GM23338 (cell line): ENCODE data around the gene CRKL. TPM values are rescaled to one million over a fixed set of nuclear protein-coding genes. Genes with fewer than 3 reads are reported as not detected.

Experiments used
- ATAC-seq: fragments of 200-7000 bp; cut with Tn5 transposase; 3 replicates; pipeline ENCODE4 v1.9.1; 2020
- DNase-seq: peaks from one replicate; pipeline ENCODE4 v3.0.0-alpha.2; 2015; ENCODE audit warnings: low spot score
- H2AFZ ChIP-seq: fragments of 200-600 bp; sonication (generic); 2 replicates; pipeline ENCODE4 v1.8.0; 2016; ENCODE audit warnings: antibody characterized with exemption, mild to moderate bottlenecking, moderate library complexity
- H3F3A ChIP-seq: fragments of 200-600 bp; sonication (generic); replicated peaks from 2 replicates; pipeline ENCODE4 v1.8.0; 2017; ENCODE audit warnings: antibody characterized with exemption, mixed run types, low read depth
- H3K27ac ChIP-seq: fragments of 200-600 bp; sonication (generic); 2 replicates; pipeline ENCODE4 v1.6.1; 2016; ENCODE audit warnings: low read depth
- H3K27me3 ChIP-seq: fragments of 200-600 bp; sonication (generic); 2 replicates; pipeline ENCODE4 v1.8.0; 2016; ENCODE audit warnings: mild to moderate bottlenecking, mixed run types, moderate library complexity; ENCODE audit not compliant: insufficient read depth
- H3K36me3 ChIP-seq: fragments of 200-600 bp; sonication (generic); 2 replicates; pipeline ENCODE4 v1.8.0; 2016; ENCODE audit warnings: mild to moderate bottlenecking; ENCODE audit not compliant: insufficient read depth
- H3K4me1 ChIP-seq: fragments of 200-600 bp; sonication (generic); 2 replicates; pipeline ENCODE4 v1.8.0; 2016; ENCODE audit warnings: mild to moderate bottlenecking, moderate library complexity; ENCODE audit not compliant: insufficient read depth
- H3K4me2 ChIP-seq: fragments of 200-600 bp; sonication (generic); 2 replicates; pipeline ENCODE4 v1.7.1; 2017; ENCODE audit warnings: mixed run types
- H3K4me3 ChIP-seq: fragments of 200-600 bp; sonication (generic); 2 replicates; pipeline ENCODE4 v1.6.1; 2016; ENCODE audit warnings: mixed run types
- H3K79me2 ChIP-seq: fragments of 200-600 bp; sonication (generic); replicated peaks from 2 replicates; pipeline ENCODE4 v1.8.0; 2017; ENCODE audit warnings: mild to moderate bottlenecking; ENCODE audit not compliant: insufficient read depth
- H3K9me2 ChIP-seq: fragments of 200-600 bp; sonication (generic); 2 replicates; pipeline ENCODE4 v1.8.0; 2017; ENCODE audit not compliant: insufficient read depth
- H4K20me1 ChIP-seq: fragments of 200-600 bp; sonication (generic); replicated peaks from 2 replicates; pipeline ENCODE4 v1.8.0; 2017; ENCODE audit warnings: mild to moderate bottlenecking; ENCODE audit not compliant: insufficient read depth
- H3K27ac Mint-ChIP-seq: 2 replicates; pipeline ENCODE4 v1.8.0; 2020; ENCODE audit warnings: inconsistent platforms, mild to moderate bottlenecking, moderate library complexity, mixed read lengths
- H3K27me3 Mint-ChIP-seq: 3 replicates; pipeline ENCODE4 v1.8.0; 2022; ENCODE audit warnings: low read depth, mild to moderate bottlenecking, moderate library complexity, mixed read lengths, inconsistent platforms; ENCODE audit not compliant: insufficient read depth, poor library complexity
- H3K36me3 Mint-ChIP-seq: 3 replicates; pipeline ENCODE4 v1.8.0; 2021; ENCODE audit warnings: low read depth, mild to moderate bottlenecking, inconsistent platforms, moderate library complexity, mixed read lengths
- H3K4me1 Mint-ChIP-seq: 3 replicates; pipeline ENCODE4 v1.8.0; 2020; ENCODE audit warnings: mild to moderate bottlenecking, inconsistent platforms, mixed read lengths
- H3K4me3 Mint-ChIP-seq: 3 replicates; pipeline ENCODE4 v1.8.0; 2021; ENCODE audit warnings: moderate library complexity, mild to moderate bottlenecking, inconsistent platforms, mixed read lengths
- H3K9me3 Mint-ChIP-seq: 3 replicates; pipeline ENCODE4 v1.8.0; 2020; ENCODE audit warnings: moderate library complexity, mild to moderate bottlenecking, inconsistent platforms, mixed read lengths
- CREB1 ChIP-seq: fragments of 250-450 bp; sonication (Bioruptor Pico); IDR thresholded peaks from 2 replicates; pipeline ENCODE4 v1.5.0; 2020; ENCODE audit warnings: low read depth, mild to moderate bottlenecking, moderate library complexity
- CTCF ChIP-seq, 2 experiments: fragments of 200-600 bp in 1 of 2; sonication (generic) in 1 of 2; conservative IDR thresholded peaks; 2 replicates each; pipeline versions ENCODE4 v1.5.1 to v1.6.1; 2016 to 2017; ENCODE audit warnings: antibody characterized with exemption in 2 of 2, low read depth in 2 of 2, mild to moderate bottlenecking in 2 of 2, moderate library complexity in 1 of 2
- ETS1 ChIP-seq: IDR thresholded peaks from 2 replicates; pipeline ENCODE4 v1.6.1; 2016; ENCODE audit warnings: antibody characterized with exemption
- EZH2 ChIP-seq: fragments of 200-600 bp; sonication (generic); IDR thresholded peaks from one replicate; pipeline ENCODE4 v1.8.0; 2017; ENCODE audit warnings: antibody characterized with exemption, mild to moderate bottlenecking, low read depth; ENCODE audit not compliant: unreplicated experiment
- EZH2phosphoT487 ChIP-seq: fragments of 200-600 bp; sonication (generic); IDR thresholded peaks from one replicate; pipeline ENCODE4 v1.8.1; 2018; ENCODE audit warnings: antibody characterized with exemption; ENCODE audit not compliant: unreplicated experiment
- JUNB ChIP-seq: IDR thresholded peaks from one replicate; pipeline ENCODE4 v1.6.1; 2016; ENCODE audit warnings: antibody characterized with exemption; ENCODE audit not compliant: unreplicated experiment
- NANOG ChIP-seq: IDR thresholded peaks from 2 replicates; pipeline ENCODE4 v1.6.1; 2016; ENCODE audit warnings: antibody characterized with exemption, borderline replicate concordance
- POLR2AphosphoS5 ChIP-seq: IDR thresholded peaks from 2 replicates; pipeline ENCODE4 v1.6.1; 2016; ENCODE audit warnings: antibody characterized with exemption, low read depth
- REST ChIP-seq: IDR thresholded peaks from one replicate; pipeline ENCODE4 v1.6.1; 2018; ENCODE audit warnings: antibody characterized with exemption; ENCODE audit not compliant: unreplicated experiment
- STAT1 ChIP-seq: IDR thresholded peaks from one replicate; pipeline ENCODE4 v1.6.1; 2016; ENCODE audit warnings: antibody characterized with exemption; ENCODE audit not compliant: unreplicated experiment
- ZNF114 ChIP-seq: fragments of 250-450 bp; sonication (Bioruptor Pico); IDR thresholded peaks from 2 replicates; pipeline ENCODE4 v1.5.0; 2020; ENCODE audit warnings: mild to moderate bottlenecking, moderate library complexity
- ZNF331 ChIP-seq: fragments of 250-450 bp; sonication (Bioruptor Pico); IDR thresholded peaks from 2 replicates; pipeline ENCODE4 v1.5.0; 2020; ENCODE audit warnings: low read depth, mild to moderate bottlenecking, moderate library complexity
- ZNF462 ChIP-seq: fragments of 250-450 bp; sonication (Bioruptor Pico); IDR thresholded peaks from 2 replicates; pipeline ENCODE4 v1.5.0; 2020; ENCODE audit warnings: mild to moderate bottlenecking, moderate library complexity
- polyA plus RNA-seq: library from polyadenylated mRNA; unstranded; fragments of >200 nt; fragmentation: Nextera tagmentation; extraction: Ambion mirVana; gene quantifications from 2 replicates; pipeline ENCODE4 v1.2.1, GENCODE V29; 2016
- total RNA-seq: library from RNA; depleted of rRNA; stranded (reverse); fragments of >200 nt; shearing (Covaris generic); gene quantifications from 2 replicates; pipeline ENCODE4 v1.2.3, GENCODE V29; 2014

CRKL gene
- total and polyA plus RNA-seq, 2 experiments from 2014 or later = 39.5 to 104 TPM

GRCh38 chr22:20948989-20949388 is 31.8 kb downstream of the CRKL start:
- Histone ChIP-seq H2AFZ (no peak overlapping the region), H3K27me3 (no peaks in the 10 kb centered on the region), H3K4me1 (peaks cover 8% of the 10 kb centered on the region; the same call in 1 of the 2 replicates), H3K9me2 (no peaks in the 10 kb centered on the region), H3K79me2 (peaks cover 77% of the 10 kb centered on the region), H3K27ac (no peak overlapping the region), H3K4me2 (no peak overlapping the region), H4K20me1 (peaks cover 76% of the 10 kb centered on the region), H3K4me3 (no peak overlapping the region), H3K36me3 (peaks cover 21% of the 10 kb centered on the region), H3F3A (peaks cover 7% of the 10 kb centered on the region; the same call in 1 of the 2 replicates)
- Mint-ChIP-seq H3K4me1 (peaks cover 15% of the 10 kb centered on the region; the same call in 2 of the 3 replicates), H3K27me3 (peaks cover 3% of the 10 kb centered on the region), H3K9me3 (no peaks in the 10 kb centered on the region), H3K36me3 (peaks cover 42% of the 10 kb centered on the region), H3K4me3 (no peak overlapping the region), H3K27ac (no peak overlapping the region)
- ATAC-seq (no peak), DNase-seq (no peak)
- TF ChIP-seq EZH2phosphoT487 (no peak), STAT1 (no peak), POLR2AphosphoS5 (no peak), ZNF331 (no peak), REST (no peak), NANOG (no peak), JUNB (no peak), ZNF114 (CRISPR knock-in tag) (no peak), CREB1 (CRISPR knock-in tag) (no peak), CTCF (conservative IDR thresholded peaks at IDR 0.05; ENCODE audit: low read depth in 2 of 2) (no peak), ZNF462 (CRISPR knock-in tag) (no peak), EZH2 (no peak), ETS1 (no peak)
